HG03095 (cell line): ENCODE results near the gene ATP13A3.

Source experiments
- ATAC-seq: cut with Tn5 transposase; IDR thresholded peaks from one replicate; pipeline ENCODE4 v1.9.1; 2021; ENCODE audit warnings: moderate library complexity; ENCODE audit not compliant: unreplicated experiment

Gene ATP13A3

DNA sequence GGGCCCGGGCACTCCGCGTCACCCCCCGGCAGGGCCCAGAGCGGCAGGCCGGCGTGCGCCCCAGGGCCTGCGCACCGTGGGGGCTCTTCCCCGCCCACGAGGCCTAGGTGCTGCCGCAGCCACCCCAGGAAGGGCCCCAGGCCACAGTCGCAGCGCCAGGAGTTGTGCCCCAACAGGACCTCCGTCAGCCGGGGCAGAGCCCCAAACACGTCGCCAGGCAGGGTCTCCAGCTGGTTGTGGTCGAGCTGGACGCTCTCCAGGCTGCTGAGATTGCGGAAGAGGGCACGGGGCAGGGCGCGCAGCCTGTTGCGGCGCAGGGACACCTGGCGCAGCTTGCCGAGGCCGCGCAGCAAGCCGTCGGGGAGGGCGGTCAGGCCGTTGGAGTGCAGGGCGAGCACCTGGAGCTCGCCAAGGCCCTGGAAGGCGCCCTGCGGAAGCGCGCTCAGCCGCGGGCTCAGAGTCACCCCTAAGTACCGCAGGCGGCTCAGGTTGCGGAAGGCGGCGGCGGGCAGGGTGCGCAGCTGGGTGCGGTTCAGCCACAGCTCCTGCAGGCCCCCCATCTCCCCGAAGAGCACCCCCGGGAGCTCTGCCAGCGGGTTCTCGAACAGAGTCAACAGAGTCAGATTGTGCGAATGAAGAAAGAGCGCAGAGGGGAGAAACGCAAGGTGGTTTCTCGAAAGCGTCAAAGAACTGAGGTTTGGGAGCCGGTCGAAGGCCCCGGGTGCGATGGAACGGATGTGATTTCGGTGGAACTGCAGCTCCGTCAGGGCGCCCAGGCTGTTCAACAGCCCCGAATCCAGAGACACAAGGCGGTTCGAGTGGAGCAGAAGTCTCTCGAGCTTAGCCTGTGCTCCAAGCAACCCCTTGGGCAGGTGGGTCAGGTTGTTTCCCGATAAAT lies 89.7 kb downstream of the ATP13A3 start:
- no peak for ATAC-seq

DNA sequence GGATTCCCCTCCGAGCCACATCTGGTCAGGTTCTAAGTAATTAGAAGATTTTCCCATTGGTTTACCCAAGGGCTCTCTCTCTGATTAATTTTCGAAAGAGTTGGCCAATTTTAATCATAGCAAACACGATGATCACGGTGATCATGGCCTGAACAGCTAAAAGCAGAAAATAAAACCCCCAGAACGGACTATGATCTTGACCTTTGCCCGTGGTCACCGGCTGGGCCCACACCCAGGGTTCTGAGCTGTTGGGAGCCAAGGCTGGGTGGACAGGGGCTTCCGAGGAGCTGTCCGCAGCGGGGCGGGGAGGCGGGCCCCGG lies 90.3 kb downstream of the ATP13A3 start:
- ATAC-seq: no peak

GRCh38 chr3:194395778-194396538 lies 90.8 kb downstream of the ATP13A3 start:
- no peak for ATAC-seq

GRCh38 chr3:194395212-194395611 lies 91.6 kb downstream of the ATP13A3 start:
- ATAC-seq: no peak

DNA sequence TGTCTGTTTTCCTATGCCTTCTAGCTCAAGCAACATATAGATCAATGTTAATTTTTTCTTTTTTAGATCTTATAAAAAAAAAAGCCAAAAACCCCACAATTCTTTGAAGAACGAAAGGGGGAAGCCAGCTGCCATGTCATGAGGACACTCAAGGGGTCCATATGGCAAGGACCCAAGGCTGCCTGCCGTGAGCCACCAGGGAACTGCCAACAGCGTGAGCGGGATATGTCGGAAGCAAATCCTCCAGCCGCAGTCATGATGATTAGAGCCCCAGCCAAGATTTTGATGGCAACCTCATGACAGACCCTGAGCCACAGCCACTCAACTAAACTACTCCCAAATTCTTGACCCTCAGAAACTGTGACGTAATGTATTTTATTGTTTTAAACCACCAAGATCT lies 94.2 kb downstream of the ATP13A3 start:
- ATAC-seq: no peak

DNA sequence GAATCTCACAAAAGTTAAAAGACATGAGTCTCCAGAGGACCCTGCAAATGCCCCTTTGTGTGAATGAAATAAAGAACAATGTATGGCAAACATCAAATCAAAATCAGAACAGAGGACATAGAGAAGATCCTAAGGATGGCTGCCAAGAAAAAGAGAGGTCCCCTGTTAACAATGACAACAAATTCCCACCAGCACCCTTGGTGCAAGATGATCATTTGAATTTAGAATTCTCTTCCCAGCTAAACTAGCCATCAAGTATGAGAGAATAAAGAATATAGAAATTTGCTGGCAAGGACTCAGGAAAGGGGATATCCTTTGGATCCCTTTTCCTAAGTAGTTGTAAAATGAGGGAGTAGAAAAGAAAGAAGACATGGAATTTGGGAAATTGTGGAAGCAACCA lies 96.0 kb downstream of the ATP13A3 start:
- no peak for ATAC-seq

- ATAC-seq: no peak
These were observed 97.5 kb downstream of the ATP13A3 start for GRCh38 chr3:194389269-194389668.

DNA sequence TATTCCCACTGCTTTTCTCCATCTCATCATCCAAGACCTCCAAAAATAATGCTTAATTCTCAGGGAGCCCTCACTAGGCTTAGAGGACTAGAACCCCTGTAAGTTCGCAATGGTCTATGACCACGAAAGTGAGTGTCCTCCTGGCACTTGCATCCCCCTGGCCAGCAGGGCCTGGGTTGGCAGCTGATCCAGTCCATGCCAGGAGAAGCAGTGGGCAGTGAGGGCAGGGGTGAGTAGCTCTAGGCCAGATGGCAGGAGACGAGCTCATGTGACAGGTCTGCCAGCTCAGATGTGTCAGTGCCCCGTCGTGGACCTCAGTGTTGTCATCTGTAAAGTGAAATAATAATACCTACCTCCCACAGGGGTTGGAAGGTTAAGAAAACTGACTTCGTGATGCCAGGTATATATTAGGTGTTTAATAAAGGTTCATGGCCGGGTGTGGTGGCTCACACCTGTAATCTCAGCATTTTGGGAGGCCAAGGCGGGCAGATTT lies 98.8 kb downstream of the ATP13A3 start:
- ATAC-seq: no peak

GRCh38 chr3:194387276-194387675 lies 99.5 kb downstream of the ATP13A3 start:
- ATAC-seq: no peak

DNA sequence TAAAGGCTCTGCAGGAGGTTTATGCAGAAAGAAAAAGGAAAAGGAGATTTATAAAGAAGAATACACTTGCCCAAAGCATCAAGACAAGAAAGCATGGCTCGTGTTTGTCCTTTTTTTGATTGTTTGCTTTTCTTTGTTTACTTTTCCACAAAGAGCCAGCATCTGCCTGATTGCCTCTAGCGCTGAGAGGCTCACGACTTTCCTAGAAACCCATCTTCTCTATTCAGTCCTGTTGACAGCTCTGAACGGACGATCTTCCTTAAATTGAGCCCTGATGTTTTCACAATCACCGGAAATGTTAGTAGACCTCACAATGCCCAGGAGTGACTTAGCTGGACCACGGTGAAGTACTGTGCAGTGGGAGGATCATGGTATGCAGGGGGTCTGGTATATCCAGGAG lies 100.2 kb downstream of the ATP13A3 start:
- no peak for ATAC-seq

GRCh38 chr3:194386066-194386465 lies 100.7 kb downstream of the ATP13A3 start:
- no peak for ATAC-seq

- no peak for ATAC-seq
These were observed 102.2 kb downstream of the ATP13A3 start for GRCh38 chr3:194384569-194385001.

GRCh38 chr3:194384156-194384555 lies 102.6 kb downstream of the ATP13A3 start:
- no peak for ATAC-seq

- no peak for ATAC-seq
These were observed 103.4 kb downstream of the ATP13A3 start for GRCh38 chr3:194383276-194383940.

DNA sequence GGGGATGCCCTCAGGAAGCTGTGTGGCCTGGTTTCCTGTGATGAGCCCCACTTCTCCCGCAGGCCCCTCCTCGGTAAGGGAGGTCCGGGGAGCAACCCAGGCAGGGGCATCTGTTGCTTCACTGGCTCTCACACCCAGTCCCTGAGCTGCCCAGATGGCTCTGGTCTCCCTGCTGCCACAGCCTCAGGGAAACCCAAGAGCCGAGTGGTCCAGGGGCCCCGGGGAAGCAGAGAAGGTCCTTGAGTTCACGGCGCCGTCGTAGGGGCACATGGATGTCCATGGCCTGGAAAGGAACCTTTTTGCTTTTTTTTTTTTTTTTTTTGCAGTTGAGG lies 103.9 kb downstream of the ATP13A3 start:
- ATAC-seq: no peak

DNA sequence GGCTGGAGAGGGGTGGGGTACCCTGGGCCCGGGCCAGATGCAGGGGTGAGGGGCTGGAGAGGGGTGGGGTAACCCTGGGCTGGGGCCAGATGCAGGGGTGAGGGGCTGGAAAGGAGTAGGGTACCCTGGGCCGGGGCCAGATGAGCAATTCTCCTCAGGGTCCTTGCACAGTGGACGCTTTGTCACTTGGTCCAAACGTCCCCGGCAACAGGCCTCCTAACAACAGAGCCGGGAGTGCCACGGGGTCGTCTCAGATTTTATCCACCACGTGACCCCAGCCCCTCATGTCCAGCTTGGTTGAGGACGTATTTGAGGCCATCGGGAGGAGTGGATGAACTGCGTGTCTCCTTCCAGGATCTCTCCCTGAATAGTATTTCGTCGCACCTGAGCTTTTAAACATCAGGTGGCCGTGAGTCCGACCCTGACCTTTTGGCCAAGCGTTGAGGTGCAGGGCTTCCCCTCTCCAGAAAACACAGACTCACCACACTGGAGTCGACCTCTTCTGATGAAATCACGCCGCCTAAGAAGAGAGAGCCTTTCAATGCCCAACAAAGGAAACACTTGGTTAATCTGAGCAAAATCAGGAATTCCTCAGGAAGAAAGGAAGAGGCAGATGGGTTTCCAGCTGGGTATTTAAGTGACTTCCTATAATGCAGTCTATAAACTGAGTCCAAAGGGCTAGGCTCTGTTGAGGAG lies 104.5 kb downstream of the ATP13A3 start:
- no peak for ATAC-seq

DNA sequence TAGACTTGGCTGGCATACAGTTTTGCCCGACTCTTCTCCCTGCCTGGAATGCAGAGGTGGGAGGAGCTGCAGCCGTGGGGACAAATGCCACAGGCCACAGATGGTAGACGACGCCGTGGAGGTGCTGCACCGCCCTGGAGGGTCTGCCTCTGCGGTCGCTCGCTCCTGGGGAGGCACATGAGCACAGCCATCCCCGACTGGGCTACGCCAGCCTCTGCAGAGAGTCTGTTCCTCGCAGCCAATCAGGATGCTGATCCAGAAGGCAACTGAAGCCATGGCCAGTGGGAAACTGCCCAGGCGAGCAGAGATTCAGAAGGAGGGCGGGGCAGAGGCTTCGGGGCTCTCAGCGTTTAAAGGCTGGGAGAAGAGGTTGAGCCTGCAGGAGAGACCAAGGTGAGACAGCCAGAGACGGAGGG lies 105.3 kb downstream of the ATP13A3 start:
- no peak for ATAC-seq

- no peak for ATAC-seq
These were observed 106.5 kb downstream of the ATP13A3 start for GRCh38 chr3:194380326-194380725.

DNA sequence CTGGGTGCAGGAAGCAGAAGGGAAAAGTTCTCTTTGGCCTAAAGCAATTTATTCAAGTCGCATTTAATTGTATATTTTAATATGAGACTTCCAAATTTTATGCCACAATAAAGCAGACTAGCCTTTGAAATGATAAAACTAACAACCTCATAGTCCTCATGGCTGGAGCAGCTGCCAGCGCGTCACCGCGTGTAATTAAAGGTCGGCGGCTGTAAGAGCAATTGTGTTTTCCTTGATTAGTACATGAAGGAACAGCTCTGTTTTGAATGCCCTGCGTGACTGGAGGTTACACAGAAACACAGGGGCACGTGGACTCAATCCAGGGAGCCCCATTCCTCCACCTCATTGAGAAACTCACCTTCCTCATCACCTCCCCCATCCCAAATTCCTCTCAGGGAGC lies 107.2 kb downstream of the ATP13A3 start:
- ATAC-seq: no peak

DNA sequence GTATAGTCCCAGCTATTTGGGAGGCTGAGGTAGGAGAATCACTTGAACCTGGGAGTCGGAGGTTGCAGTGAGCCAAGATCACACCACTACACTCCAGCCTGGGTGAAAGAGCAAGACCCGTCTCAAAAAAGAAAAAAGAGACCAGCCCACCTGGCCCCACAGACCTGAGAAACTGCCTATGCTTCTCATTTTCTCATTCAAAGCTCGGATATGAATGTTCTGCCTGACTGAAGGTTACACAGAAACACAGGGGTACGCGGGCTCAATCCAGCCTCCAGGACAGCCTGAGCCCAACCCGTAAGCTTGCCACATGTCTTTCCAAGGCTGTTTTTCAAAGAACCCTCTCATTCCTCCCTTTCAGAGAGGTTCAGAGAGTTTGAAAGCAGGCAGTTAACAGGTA lies 107.6 kb downstream of the ATP13A3 start:
- no peak for ATAC-seq

DNA sequence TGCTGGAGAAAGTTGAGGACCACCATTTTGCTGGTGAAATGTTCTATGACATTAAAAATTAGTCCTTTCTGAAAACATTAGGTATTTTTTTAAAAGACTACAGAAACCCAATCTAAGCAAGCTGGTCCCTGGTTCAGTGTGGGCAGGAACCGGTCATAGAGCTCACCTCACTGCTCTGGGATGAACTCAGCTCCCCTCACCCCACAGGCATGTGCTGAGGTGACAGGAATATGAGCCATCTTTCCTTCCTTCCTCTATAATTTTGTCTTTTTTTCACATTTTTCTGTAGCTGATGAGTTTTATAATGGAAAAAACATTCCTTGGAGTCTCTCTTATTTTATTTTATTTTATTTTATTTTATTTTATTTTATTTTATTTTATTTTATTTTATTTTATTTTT lies 109.1 kb downstream of the ATP13A3 start:
- no peak for ATAC-seq
